Astrocyte (in vitro differentiated cells and primary cell): ENCODE data around the gene PSMG2.

ENCODE experiments used
- CTCF ChIP-seq: IDR thresholded peaks from 2 replicates; pipeline ENCODE4 v1.5.1; 2011; ENCODE audit warnings: low read depth, mild to moderate bottlenecking, inconsistent platforms, low read length, moderate library complexity; ENCODE audit not compliant: insufficient read depth
- EZH2 ChIP-seq: IDR thresholded peaks from 2 replicates; pipeline ENCODE4 v1.6.1; 2012; ENCODE audit warnings: mild to moderate bottlenecking, low read length, inconsistent platforms; ENCODE audit not compliant: insufficient read depth

GRCh38 chr18:12754511-12754910, 51.7 kb downstream of the PSMG2 start:
- TF ChIP-seq CTCF (no peak), EZH2 (no peak)
